OCI-LY1 (cell line): ENCODE data around the gene SHROOM2.

Experiments
- H2AFZ ChIP-seq: fragments of 200-600 bp; sonication (generic), shearing (Covaris generic); 2 replicates; pipeline ENCODE4 v1.6.0; 2014; ENCODE audit warnings: antibody characterized with exemption, mild to moderate bottlenecking, low read length
- H3F3A ChIP-seq: fragments of 200-600 bp; sonication (generic), shearing (Covaris generic); 2 replicates; pipeline ENCODE4 v1.6.0; 2014; ENCODE audit warnings: mild to moderate bottlenecking, antibody characterized with exemption, low read length, moderate library complexity; ENCODE audit not compliant: insufficient read depth
- H3K27ac ChIP-seq: fragments of 200-600 bp; sonication (generic); 2 replicates; pipeline ENCODE4 v1.5.1; 2014; ENCODE audit warnings: low read length, mixed run types, mild to moderate bottlenecking, low read depth; ENCODE audit not compliant: poor library complexity, severe bottlenecking
- H3K27me3 ChIP-seq: fragments of 200-600 bp; sonication (generic); 2 replicates; pipeline ENCODE4 v1.6.0; 2014; ENCODE audit warnings: antibody characterized with exemption, mild to moderate bottlenecking, low read length, moderate library complexity; ENCODE audit not compliant: insufficient read depth
- H3K36me3 ChIP-seq: fragments of 200-600 bp; sonication (generic); 2 replicates; pipeline ENCODE4 v1.6.1; 2014; ENCODE audit warnings: mild to moderate bottlenecking, antibody characterized with exemption, low read length, moderate library complexity, mixed read lengths; ENCODE audit not compliant: insufficient read depth
- H3K4me1 ChIP-seq: fragments of 200-600 bp; sonication (generic); 2 replicates; pipeline ENCODE4 v1.5.1; 2014; ENCODE audit warnings: mild to moderate bottlenecking, low read length, moderate library complexity; ENCODE audit not compliant: insufficient read depth, severe bottlenecking
- H3K4me2 ChIP-seq: fragments of 200-600 bp; sonication (generic), shearing (Covaris generic); 2 replicates; pipeline ENCODE4 v1.6.1; 2014; ENCODE audit warnings: low read length
- H3K4me3 ChIP-seq: fragments of 200-600 bp; sonication (generic); 2 replicates; pipeline ENCODE4 v1.5.1; 2014; ENCODE audit warnings: low read length, low read depth, mild to moderate bottlenecking, mixed read lengths; ENCODE audit not compliant: poor library complexity, severe bottlenecking
- H3K79me2 ChIP-seq: fragments of 200-600 bp; shearing (Covaris generic); 2 replicates; pipeline ENCODE4 v1.6.1; 2016; ENCODE audit warnings: mixed run types, low read length, mixed read lengths; ENCODE audit not compliant: insufficient read depth
- H3K9ac ChIP-seq: fragments of 200-600 bp; sonication (generic), shearing (Covaris generic); 2 replicates; pipeline ENCODE4 v1.6.1; 2014; ENCODE audit warnings: mild to moderate bottlenecking, low read length, mixed read lengths
- H3K9me2 ChIP-seq: fragments of 200-600 bp; sonication (generic), shearing (Covaris generic); 2 replicates; pipeline ENCODE4 v1.6.1; 2014; ENCODE audit warnings: low read depth, mild to moderate bottlenecking, low read length, mixed read lengths
- H3K9me3 ChIP-seq: fragments of 200-600 bp; shearing (Covaris generic); 2 replicates; pipeline ENCODE4 v1.6.1; 2014; ENCODE audit warnings: low read length, mixed read lengths
- H4K20me1 ChIP-seq: fragments of 200-600 bp; sonication (generic), shearing (Covaris generic); 2 replicates; pipeline ENCODE4 v1.6.0; 2016; ENCODE audit warnings: mild to moderate bottlenecking, low read length; ENCODE audit not compliant: insufficient read depth
- CTCF ChIP-seq: fragments of 200-600 bp; sonication (generic), shearing (Covaris generic); IDR thresholded peaks from 2 replicates; pipeline ENCODE4 v1.5.1; 2017; ENCODE audit warnings: mild to moderate bottlenecking, antibody characterized with exemption, low read length, moderate library complexity, mixed read lengths
- EZH2 ChIP-seq: fragments of 200-600 bp; sonication (generic), shearing (Covaris generic); IDR thresholded peaks from 2 replicates; pipeline ENCODE4 v1.8.0; 2017; ENCODE audit warnings: borderline replicate concordance, mixed run types, mild to moderate bottlenecking, antibody characterized with exemption, low read length, moderate library complexity, mixed read lengths

The SHROOM2 gene

DNA sequence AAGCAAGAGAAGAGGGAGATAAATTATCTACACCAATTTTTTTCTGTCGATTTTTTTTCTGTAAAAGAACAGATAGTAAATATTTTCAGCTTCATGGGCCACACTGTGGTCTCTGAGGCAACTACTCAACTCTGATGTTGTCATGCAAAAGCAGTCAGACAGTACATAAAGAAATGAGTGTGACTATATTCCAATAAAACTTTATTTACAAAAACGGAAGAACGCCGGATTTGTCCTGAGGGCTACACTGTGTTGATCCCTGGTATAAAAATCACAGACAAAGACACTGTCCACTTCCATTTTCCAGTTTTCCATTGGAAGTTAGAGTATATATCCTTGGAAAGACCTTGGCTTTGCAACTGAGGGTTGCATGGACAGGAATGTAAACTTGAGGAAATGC is 38.6 kb upstream of the SHROOM2 start:
- no peaks in the 10 kb centered on the region for H3K4me1 ChIP-seq
- no peaks in the 10 kb centered on the region for H3F3A ChIP-seq
- no peak overlapping the region for H3K9ac ChIP-seq
- H2AFZ ChIP-seq, result no peak overlapping the region
- H3K9me3 ChIP-seq, result no peaks in the 10 kb centered on the region
- TF ChIP-seq EZH2 (no peak), CTCF (no peak)
- H3K27ac ChIP-seq, result no peak overlapping the region
- no peaks in the 10 kb centered on the region for H3K79me2 ChIP-seq
- H3K36me3 ChIP-seq, result no peaks in the 10 kb centered on the region; the same call in 1 of the 2 replicates
- no peak overlapping the region for H3K4me2 ChIP-seq
- no peaks in the 10 kb centered on the region for H4K20me1 ChIP-seq
- H3K27me3 ChIP-seq, result no peaks in the 10 kb centered on the region
- no peaks in the 10 kb centered on the region for H3K9me2 ChIP-seq
- H3K4me3 ChIP-seq, result no peak overlapping the region

GRCh38 chrX:9749146-9749692 is 37.0 kb upstream of the SHROOM2 start:
- no peak overlapping the region for H2AFZ ChIP-seq
- H3K9me3 ChIP-seq, result no peaks in the 10 kb centered on the region
- no peaks in the 10 kb centered on the region; the same call in 1 of the 2 replicates for H3K36me3 ChIP-seq
- no peaks in the 10 kb centered on the region for H3K9me2 ChIP-seq
- no peaks in the 10 kb centered on the region for H4K20me1 ChIP-seq
- no peaks in the 10 kb centered on the region for H3K4me1 ChIP-seq
- no peak overlapping the region for H3K9ac ChIP-seq
- no peaks in the 10 kb centered on the region for H3K79me2 ChIP-seq
- no peaks in the 10 kb centered on the region for H3F3A ChIP-seq
- no peak overlapping the region for H3K27ac ChIP-seq
- no peak for TF ChIP-seq EZH2
- no peak for TF ChIP-seq CTCF
- H3K4me2 ChIP-seq, result no peak overlapping the region
- H3K27me3 ChIP-seq, result no peaks in the 10 kb centered on the region
- H3K4me3 ChIP-seq, result no peak overlapping the region

DNA sequence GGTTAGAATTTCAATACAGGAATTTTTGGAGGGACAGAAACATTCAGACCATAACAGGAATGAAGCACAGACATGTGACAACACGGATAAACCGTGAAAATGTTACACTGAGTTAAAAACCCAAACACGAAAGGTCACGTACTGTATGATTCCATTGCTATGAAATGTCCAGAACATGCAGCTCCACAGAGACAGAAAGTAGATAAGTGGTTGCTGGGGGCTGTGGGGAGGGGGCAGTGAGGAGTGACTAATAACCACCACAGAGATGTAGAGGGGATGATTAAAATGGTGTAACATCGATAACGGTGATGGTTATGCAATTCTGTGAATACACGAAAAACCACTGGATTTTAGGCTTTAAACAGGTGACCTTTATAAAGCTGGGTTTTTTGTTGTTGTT is 28.9 kb upstream of the SHROOM2 start:
- no peaks in the 10 kb centered on the region for H3K79me2 ChIP-seq
- TF ChIP-seq CTCF, result no peak
- no peak for TF ChIP-seq EZH2
- H3K9me3 ChIP-seq, result no peaks in the 10 kb centered on the region
- no peaks in the 10 kb centered on the region for H3K4me1 ChIP-seq
- H3K36me3 ChIP-seq, result no peaks in the 10 kb centered on the region
- no peak overlapping the region for H3K27ac ChIP-seq
- H3K4me2 ChIP-seq, result no peak overlapping the region
- no peaks in the 10 kb centered on the region for H4K20me1 ChIP-seq
- no peaks in the 10 kb centered on the region for H3K27me3 ChIP-seq
- no peak overlapping the region for H3K9ac ChIP-seq
- no peaks in the 10 kb centered on the region for H3K9me2 ChIP-seq
- no peak overlapping the region for H2AFZ ChIP-seq
- no peak overlapping the region for H3K4me3 ChIP-seq
- H3F3A ChIP-seq, result no peaks in the 10 kb centered on the region
